Panc1 (cell line): Measurements from ENCODE around the gene CNN3. TPM values are rescaled to one million over a fixed set of nuclear protein-coding genes. Genes with fewer than 3 reads are reported as not detected.

Experiments
- ATAC-seq: fragments of 200-7000 bp; cut with Tn5 transposase; 2 replicates; pipeline ENCODE4 v1.9.1; 2020; ENCODE audit warnings: mild to moderate bottlenecking, moderate library complexity
- BruUV-seq: library from RNA; stranded (reverse); fragments of 400-500 nt; replicated peaks from 2 replicates; lab custom pipeline; 2021; lab: Mats Ljungman, UMichigan
- CTCF ChIA-PET: fragments of 300-600 bp; sonication (Branson Sonifier 250); formaldehyde crosslinking; loops from one replicate; lab custom pipeline; 2022; ENCODE audit warnings: antibody characterized with exemption; lab: Charles Lee
- POLR2A ChIA-PET: fragments of 300-600 bp; sonication (Branson Sonifier 250); formaldehyde crosslinking; loops from one replicate; lab custom pipeline; 2022; ENCODE audit warnings: antibody characterized with exemption; lab: Charles Lee
- DNase-seq: peaks from one replicate; pipeline ENCODE4 v3.0.0-alpha.2; 2010; ENCODE audit warnings: low read depth, low spot score
- H3K27ac ChIP-seq: 2 replicates; pipeline ENCODE4 v1.5.1; 2011; ENCODE audit warnings: mild to moderate bottlenecking, low read length, inconsistent platforms
- H3K27me3 ChIP-seq: fragments of 200-500 bp; sonication (Bioruptor generic); 2 replicates; pipeline ENCODE4 v1.6.0; 2014; ENCODE audit warnings: low read length, inconsistent platforms; ENCODE audit not compliant: control insufficient read depth, insufficient read depth
- H3K36me3 ChIP-seq: fragments of 200-500 bp; sonication (Bioruptor generic); 2 replicates; pipeline ENCODE4 v1.5.1; 2014; ENCODE audit warnings: inconsistent platforms, mild to moderate bottlenecking, low read length, moderate library complexity; ENCODE audit not compliant: control insufficient read depth, insufficient read depth
- H3K4me1 ChIP-seq: 2 replicates; pipeline ENCODE4 v1.5.1; 2011; ENCODE audit warnings: inconsistent platforms, mild to moderate bottlenecking, low read length, moderate library complexity; ENCODE audit not compliant: control insufficient read depth, insufficient read depth
- H3K4me3 ChIP-seq, 2 experiments: 2 replicates each; pipeline ENCODE4 v1.5.1; 2011 to 2012; ENCODE audit warnings: low read depth in 2 of 2, low read length in 2 of 2, mild to moderate bottlenecking in 2 of 2, inconsistent platforms in 1 of 2, moderate library complexity in 1 of 2
- H3K9me3 ChIP-seq: fragments of 200-500 bp; sonication (Bioruptor generic); 2 replicates; pipeline ENCODE4 v1.5.1; 2014; ENCODE audit warnings: low read depth, mild to moderate bottlenecking, inconsistent platforms, low read length, moderate library complexity; ENCODE audit not compliant: control insufficient read depth, insufficient read depth
- CTCF ChIP-seq: fragments of 450-650 bp; IDR thresholded peaks from 2 replicates; pipeline ENCODE4 v1.5.1; 2017; ENCODE audit warnings: mild to moderate bottlenecking
- POLR2AphosphoS5 ChIP-seq: IDR thresholded peaks from 2 replicates; pipeline ENCODE4 v1.6.1; 2012; ENCODE audit warnings: mild to moderate bottlenecking, low read depth, low read length, moderate library complexity
- REST ChIP-seq, 2 experiments: IDR thresholded peaks; 2 replicates each; pipeline ENCODE4 v1.6.1; 2011 to 2012; ENCODE audit warnings: low read depth in 2 of 2, control low read depth in 1 of 2, low read length in 1 of 2, mild to moderate bottlenecking in 1 of 2, moderate library complexity in 1 of 2; ENCODE audit not compliant: insufficient read depth in 1 of 2
- SIN3A ChIP-seq: IDR thresholded peaks from 2 replicates; pipeline ENCODE4 v1.6.1; 2012; ENCODE audit warnings: low read depth, mild to moderate bottlenecking, low read length, moderate library complexity, borderline replicate concordance; ENCODE audit not compliant: insufficient read depth
- TCF7L2 ChIP-seq: IDR thresholded peaks from 2 replicates; pipeline ENCODE4 v1.6.1; 2011; ENCODE audit warnings: mild to moderate bottlenecking, low read depth, low read length, inconsistent platforms
- in situ Hi-C: cut with HindIII; loops from 2 replicates; pipeline ENCODE4 v1.10.0; 2016; ENCODE audit warnings: low sequenced_read_pairs, low pct_unique_long_range_greater_than_20kb
- intact Hi-C: fragments of 100-400 bp; cut with micrococcal nuclease; formaldehyde crosslinking; loops from one replicate; pipeline ENCODE4 v1.10.0; 2022; ENCODE audit not compliant: unreplicated experiment
- total RNA-seq: library from RNA; stranded (reverse); gene quantifications from one replicate; pipeline ENCODE4 v1.2.1, GENCODE V29; 2021; ENCODE audit not compliant: unreplicated experiment

CNN3 gene
- total RNA-seq, 1 experiment from 2014 or later, result 72.3 TPM

GRCh38 chr1:94905207-94905606 is 21.7 kb downstream of the CNN3 start:
- DNase-seq (no peak), ATAC-seq (no peak)
- ChIA-PET CTCF (no interaction called here), POLR2A (no interaction called here)
- no peaks in the 10 kb centered on the region for H3K27me3 ChIP-seq
- H3K4me3 ChIP-seq, result no peak overlapping the region
- TF ChIP-seq CTCF, result no peak
- TF ChIP-seq POLR2AphosphoS5, result no peak
- TF ChIP-seq REST (IDR thresholded peaks at IDR 0.05; ENCODE audit: insufficient read depth in 1 of 2, low read depth in 2 of 2, low read length in 1 of 2), result no peak
- no peak for TF ChIP-seq SIN3A
- no peak for TF ChIP-seq TCF7L2
- H3K9me3 ChIP-seq, result no peaks in the 10 kb centered on the region
- in situ Hi-C loops, result no loop called here
- intact Hi-C loops, result no loop called here
- H3K4me1 ChIP-seq, result no peaks in the 10 kb centered on the region
- no peak overlapping the region for H3K27ac ChIP-seq
- BruUV-seq, result no TSS peak
- peaks cover 2% of the 10 kb centered on the region; the same call in 1 of the 2 replicates for H3K36me3 ChIP-seq

GRCh38 chr1:94903280-94904009 is 23.5 kb downstream of the CNN3 start:
- Histone ChIP-seq H3K27ac (no peak overlapping the region), H3K27me3 (no peaks in the 10 kb centered on the region), H3K4me1 (no peaks in the 10 kb centered on the region), H3K9me3 (no peaks in the 10 kb centered on the region), H3K4me3 (no peak overlapping the region), H3K36me3 (peaks cover 5% of the 10 kb centered on the region; the same call in 1 of the 2 replicates)
- TF ChIP-seq REST (IDR thresholded peaks at IDR 0.05; ENCODE audit: insufficient read depth in 1 of 2, low read depth in 2 of 2, low read length in 1 of 2), result no peak
- no TSS peak for BruUV-seq
- intact Hi-C loops (no loop called here), in situ Hi-C loops (no loop called here)
- no peak for ATAC-seq
- no peak for DNase-seq
- POLR2A ChIA-PET, result no interaction called here
- CTCF ChIA-PET, result no interaction called here
